GM12891 (cell line): Measurements from ENCODE around the gene MBD6. TPM values are rescaled to one million over a fixed set of nuclear protein-coding genes. Genes with fewer than 3 reads are reported as not detected.

Experiments used
- DNase-seq: peaks from one replicate; pipeline ENCODE4 v3.0.0; 2011; ENCODE audit warnings: low spot score; ENCODE audit not compliant: insufficient read length
- FAIRE-seq: peaks from 2 replicates; lab custom pipeline; 2011; peaks lifted over from hg19 to GRCh38; lab: Jason Lieb, UNC
- PAX5 ChIP-seq: IDR thresholded peaks from 2 replicates; pipeline ENCODE4 v1.6.1; 2011; ENCODE audit warnings: low read length, moderate library complexity, mild to moderate bottlenecking; ENCODE audit not compliant: insufficient read depth, severe bottlenecking
- POLR2A ChIP-seq: IDR thresholded peaks from 2 replicates; pipeline ENCODE4 v1.6.1; 2011; ENCODE audit warnings: low read depth, low read length, control low read depth
- POLR2AphosphoS5 ChIP-seq: IDR thresholded peaks from 2 replicates; pipeline ENCODE4 v1.6.1; 2011; ENCODE audit warnings: low read depth, low read length, control low read depth
- POU2F2 ChIP-seq: IDR thresholded peaks from 2 replicates; pipeline ENCODE4 v1.6.1; 2011; ENCODE audit warnings: low read depth, mild to moderate bottlenecking, control low read depth, low read length, moderate library complexity
- SPI1 ChIP-seq: IDR thresholded peaks from 2 replicates; pipeline ENCODE4 v1.6.1; 2011; ENCODE audit warnings: low read depth, low read length, control low read depth
- TAF1 ChIP-seq: IDR thresholded peaks from 2 replicates; pipeline ENCODE4 v1.6.1; 2011; ENCODE audit warnings: low read depth, low read length, control low read depth
- polyA plus RNA-seq: library from polyadenylated mRNA; unstranded; fragments of >200 nt; gene quantifications from one replicate; pipeline ENCODE4 v1.2.1, GENCODE V29; 2012; ENCODE audit warnings: low read depth, missing spikeins, inconsistent platforms; ENCODE audit not compliant: missing spikeins

MBD6 gene
- 15.6 TPM for polyA plus RNA-seq

GRCh38 chr12:57522011-57522886, at the start of gene MBD6:
MBD6 (plus strand) TSS chr12:57522824; CDS start chr12:57524304, 1,480 bp downstream.
- DNase-seq (peak; percentile 98), FAIRE-seq (peak; percentile 93)
- TF ChIP-seq PAX5, result peak; percentile 72
- TF ChIP-seq POU2F2, result no peak
- TF ChIP-seq POLR2A, result peak; percentile 64; the same call in 1 of the 2 replicates
- TF ChIP-seq TAF1, result peak; percentile 40; the same call in 1 of the 2 replicates
- peak; percentile 72; the same call in 1 of the 2 replicates for TF ChIP-seq POLR2AphosphoS5
- TF ChIP-seq SPI1, result peak; percentile 43; the same call in 1 of the 2 replicates

DNA sequence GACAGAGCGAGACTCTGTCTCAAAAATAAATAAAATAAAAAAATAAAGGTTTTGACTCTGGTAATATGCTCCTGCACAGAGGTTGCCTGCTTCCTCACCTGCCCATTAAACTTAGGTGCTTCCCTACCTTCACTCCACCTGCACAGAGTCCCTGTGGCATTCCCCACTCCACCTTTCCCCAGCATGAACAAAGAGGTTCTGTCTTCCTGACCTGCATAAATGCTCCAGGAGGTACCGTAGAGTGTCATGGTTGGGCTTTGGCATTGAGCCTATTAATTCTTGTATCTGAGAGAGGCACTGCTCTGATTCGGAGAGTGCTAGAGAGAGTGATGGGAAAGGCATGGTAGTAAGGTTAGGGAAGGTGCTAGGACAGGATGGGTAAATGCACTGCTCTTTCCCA, 49.2 kb upstream of the MBD6 start:
- TF ChIP-seq POU2F2, result no peak
- no peak for TF ChIP-seq POLR2AphosphoS5
- no peak for TF ChIP-seq PAX5
- FAIRE-seq, result no peak
- DNase-seq, result no peak

DNA sequence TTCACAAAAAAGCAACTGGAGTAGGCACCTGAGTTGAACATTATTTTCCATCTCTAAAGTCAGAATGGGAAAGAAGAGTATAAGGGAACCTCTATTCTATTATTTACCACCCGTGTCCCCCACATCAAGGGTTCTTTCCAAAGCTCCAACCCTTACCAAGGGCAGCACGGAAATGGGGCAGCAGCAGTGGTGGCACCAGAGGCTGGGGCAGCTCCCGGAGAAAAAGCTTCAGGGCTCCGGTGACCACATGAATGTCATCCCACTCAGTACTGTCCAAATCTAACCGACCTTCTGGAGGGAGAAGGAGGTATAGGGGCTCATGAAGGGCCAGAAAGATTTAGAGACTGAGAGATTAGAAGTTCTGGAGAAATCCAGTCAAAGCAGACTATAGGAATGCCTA, 48.7 kb upstream of the MBD6 start:
- no peak for FAIRE-seq
- no peak for DNase-seq
- TF ChIP-seq POLR2AphosphoS5 (no peak), POU2F2 (no peak), PAX5 (no peak), POLR2A (no peak), TAF1 (no peak), SPI1 (no peak)

DNA sequence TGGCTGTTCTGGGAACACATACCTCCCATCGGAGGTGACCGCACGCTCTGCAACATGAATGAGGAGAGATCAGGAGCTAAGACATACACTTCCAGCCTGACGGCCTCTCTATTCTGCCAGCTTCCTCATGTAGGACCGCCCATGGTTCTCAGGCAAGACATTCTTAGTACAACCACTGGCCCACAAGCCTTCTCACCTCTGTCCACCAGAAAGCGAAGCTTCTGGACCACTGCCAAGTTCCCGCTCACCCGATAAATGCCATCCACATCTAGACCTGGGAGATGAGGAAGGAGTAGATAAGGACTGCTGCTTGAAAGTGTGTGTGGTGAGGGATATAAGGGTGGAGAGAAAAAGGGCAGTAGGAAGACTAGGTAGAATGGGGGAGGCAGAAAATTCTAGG, 48.2 kb upstream of the MBD6 start:
- FAIRE-seq (peak; percentile 43), DNase-seq (no peak)
- TF ChIP-seq POLR2A (no peak), TAF1 (no peak), POU2F2 (no peak), SPI1 (no peak), POLR2AphosphoS5 (no peak), PAX5 (no peak)

DNA sequence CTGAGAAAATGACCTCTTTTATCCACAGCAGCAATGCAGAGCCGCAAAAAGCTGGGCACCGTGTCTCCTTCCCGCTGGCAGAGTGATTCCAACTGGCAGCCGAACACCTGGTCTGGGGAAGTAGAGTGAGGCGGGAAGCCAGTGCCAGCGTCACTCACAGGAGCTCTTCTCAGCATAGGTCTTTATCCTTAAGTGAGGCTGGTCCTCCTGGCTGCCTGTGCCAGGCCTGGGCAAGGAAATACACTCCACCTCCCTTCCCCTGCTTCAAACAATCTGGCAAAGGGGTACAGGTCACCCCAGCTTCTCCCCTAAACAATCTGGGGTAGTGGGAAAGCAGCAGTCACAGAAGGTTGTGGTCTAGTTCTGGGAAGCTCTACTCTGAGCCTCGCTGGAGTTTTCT, 47.8 kb upstream of the MBD6 start:
- FAIRE-seq (peak; percentile 45), DNase-seq (no peak)
- TF ChIP-seq SPI1, result no peak
- TF ChIP-seq POLR2AphosphoS5, result no peak
- TF ChIP-seq POU2F2, result no peak
- TF ChIP-seq TAF1, result no peak
- no peak for TF ChIP-seq PAX5
- no peak for TF ChIP-seq POLR2A

DNA sequence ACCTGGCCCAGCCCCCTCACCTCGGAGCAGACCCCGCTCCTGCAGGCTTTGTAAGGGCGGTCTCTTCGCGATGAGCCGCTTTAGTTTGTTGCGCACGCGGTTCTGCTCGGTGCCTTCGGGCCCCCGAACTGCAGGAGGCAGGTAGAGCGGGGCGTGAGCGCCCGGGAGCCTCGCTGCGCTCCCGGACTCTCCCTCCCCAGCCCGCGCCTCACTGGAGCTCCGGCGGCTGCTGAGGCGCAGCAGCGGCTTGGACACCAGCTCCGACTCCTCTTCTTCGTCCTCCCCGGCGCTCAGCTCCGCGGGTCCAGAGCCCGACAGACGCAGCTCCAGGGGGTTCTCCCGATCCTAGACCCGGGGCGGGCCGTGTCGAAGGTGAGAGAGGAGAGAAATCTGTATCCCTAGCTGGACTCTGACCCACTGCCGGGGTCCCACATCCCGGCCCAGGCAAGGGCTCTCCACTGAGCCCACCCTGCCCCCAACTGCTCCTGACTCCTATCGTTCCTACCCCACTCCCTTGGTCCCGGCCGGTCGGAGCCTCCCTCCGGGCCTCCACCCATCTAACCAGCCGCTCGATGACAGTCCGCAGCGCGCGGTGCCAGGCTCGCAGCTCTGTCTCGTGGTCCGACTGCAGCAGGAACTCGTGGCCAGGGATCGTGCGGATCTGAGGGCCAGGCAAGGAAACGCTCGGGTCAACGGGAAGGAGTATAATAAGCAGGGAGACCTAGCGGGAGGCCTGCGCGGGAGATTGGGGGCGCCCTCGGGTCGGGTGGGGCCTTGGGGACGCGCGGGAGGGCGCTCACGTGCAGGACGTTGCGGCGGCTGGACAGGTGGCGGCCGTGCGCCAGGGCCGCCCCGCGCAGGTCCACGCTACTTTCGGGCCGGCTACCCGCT, 47.1 kb upstream of the MBD6 start:
- DNase-seq (no peak), FAIRE-seq (no peak)
- TF ChIP-seq TAF1, result no peak
- TF ChIP-seq POLR2A, result no peak
- TF ChIP-seq SPI1, result no peak
- TF ChIP-seq POLR2AphosphoS5, result no peak
- no peak for TF ChIP-seq PAX5
- no peak for TF ChIP-seq POU2F2

- DNase-seq (peak; percentile 77), FAIRE-seq (peak; percentile 97)
- TF ChIP-seq POU2F2 (no peak), TAF1 (no peak), SPI1 (no peak), POLR2A (no peak), PAX5 (no peak), POLR2AphosphoS5 (no peak)
Measured at GRCh38 chr12:57476162-57476992, 46.2 kb upstream of the MBD6 start.

DNA sequence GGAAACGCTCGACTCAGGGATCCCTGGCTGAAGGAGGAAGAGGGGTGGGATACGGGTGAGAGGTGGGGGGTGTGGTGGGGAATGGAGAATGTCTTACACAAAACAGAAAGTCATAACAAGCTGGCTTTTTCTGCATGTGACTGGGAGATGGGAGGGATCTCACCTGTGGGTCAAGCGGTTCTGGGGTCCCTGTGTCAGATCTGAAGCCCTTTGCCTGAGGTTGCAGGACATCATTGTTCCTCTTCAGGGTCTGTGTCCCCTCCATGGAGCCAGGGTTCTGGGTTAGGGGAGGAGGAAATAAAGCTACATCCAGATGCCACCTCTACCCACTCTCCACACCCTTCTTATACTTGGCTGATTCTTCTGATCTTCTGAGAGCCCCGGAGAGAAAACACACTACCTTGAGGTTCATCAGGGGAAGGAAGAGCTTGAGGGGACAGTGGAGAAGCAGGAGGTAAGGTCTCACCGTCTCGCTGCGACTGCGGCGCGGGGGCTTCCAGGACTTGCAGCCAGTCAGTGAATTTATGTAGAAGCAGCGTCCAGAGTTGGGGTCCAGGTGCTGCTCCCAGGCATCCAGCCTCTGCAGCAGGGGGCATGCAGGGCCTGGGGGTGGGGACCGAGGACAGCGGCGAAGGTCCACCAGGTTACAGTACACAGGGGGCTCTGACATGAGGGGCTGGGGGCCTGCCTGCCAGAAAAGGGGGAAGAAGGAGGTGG, 45.5 kb upstream of the MBD6 start:
- FAIRE-seq (no peak), DNase-seq (no peak)
- TF ChIP-seq SPI1 (no peak), POLR2A (no peak), POU2F2 (no peak), PAX5 (no peak), TAF1 (no peak), POLR2AphosphoS5 (no peak)
